Measurements from ENCODE around the gene EZR. TPM values are rescaled to one million over a fixed set of nuclear protein-coding genes. Genes with fewer than 3 reads are reported as not detected.

EZR gene
- total and polyA plus RNA-seq, 2 of the 13 experiments (the other 11 are each of a cell fraction or from before 2014, with no cell fraction given), result 34.7 to 60.3 TPM

DNA sequence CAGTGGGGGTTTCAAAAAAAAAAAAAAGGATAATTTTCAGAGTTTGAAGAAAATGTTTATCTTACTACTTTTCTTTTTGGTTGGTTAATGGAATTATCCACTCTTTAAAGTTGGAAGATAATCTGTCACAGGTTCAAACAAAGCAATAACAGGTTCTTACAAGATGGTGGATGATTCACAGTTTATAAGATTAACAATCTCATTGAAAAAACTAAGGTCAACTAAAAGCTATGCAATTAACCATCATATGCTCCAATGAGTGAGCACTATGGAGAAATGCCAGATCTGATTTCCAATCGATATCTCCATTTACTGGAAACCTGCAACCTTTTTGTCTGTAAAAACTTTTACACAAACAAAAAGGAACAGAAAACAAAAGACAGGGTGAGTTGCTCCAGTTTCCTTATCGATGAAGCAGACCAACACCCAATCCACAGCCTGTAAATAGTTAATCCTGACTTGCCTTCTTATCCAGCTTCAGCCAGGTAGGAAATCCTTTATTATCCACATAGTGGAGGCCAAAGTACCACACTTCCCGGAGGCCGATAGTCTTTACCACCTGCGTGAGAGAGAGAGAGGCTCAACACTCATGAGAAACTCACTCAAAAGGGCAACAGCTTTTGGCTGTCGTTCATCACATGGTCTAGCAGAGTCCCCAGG, 32.4 kb downstream of the EZR start (continued):
- TF ChIP-seq, protein P1, sequence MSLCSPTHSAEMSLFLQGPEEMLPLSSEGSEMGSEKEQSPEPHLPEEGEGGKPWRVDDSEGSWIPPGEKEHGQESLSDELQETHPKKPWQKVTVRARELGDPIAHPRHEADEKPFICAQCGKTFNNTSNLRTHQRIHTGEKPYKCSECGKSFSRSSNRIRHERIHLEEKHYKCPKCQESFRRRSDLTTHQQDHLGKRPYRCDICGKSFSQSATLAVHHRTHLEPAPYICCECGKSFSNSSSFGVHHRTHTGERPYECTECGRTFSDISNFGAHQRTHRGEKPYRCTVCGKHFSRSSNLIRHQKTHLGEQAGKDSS (CRISPR knock-in tag; IDR thresholded peaks at IDR 0.05; ENCODE audit: borderline replicate concordance, low read depth), result no peak
- TF ChIP-seq HNF4A (CRISPR knock-in tag; IDR thresholded peaks at IDR 0.05) (no peak), EZH2 (conservative IDR thresholded peaks at IDR 0.05; ENCODE audit: low read depth, low read length) (no peak), BRD4 (CRISPR knock-in tag; IDR thresholded peaks at IDR 0.05) (no peak), ZBTB38 (CRISPR knock-in tag; IDR thresholded peaks at IDR 0.05) (no peak)
- TF ChIP-seq, protein P2, sequence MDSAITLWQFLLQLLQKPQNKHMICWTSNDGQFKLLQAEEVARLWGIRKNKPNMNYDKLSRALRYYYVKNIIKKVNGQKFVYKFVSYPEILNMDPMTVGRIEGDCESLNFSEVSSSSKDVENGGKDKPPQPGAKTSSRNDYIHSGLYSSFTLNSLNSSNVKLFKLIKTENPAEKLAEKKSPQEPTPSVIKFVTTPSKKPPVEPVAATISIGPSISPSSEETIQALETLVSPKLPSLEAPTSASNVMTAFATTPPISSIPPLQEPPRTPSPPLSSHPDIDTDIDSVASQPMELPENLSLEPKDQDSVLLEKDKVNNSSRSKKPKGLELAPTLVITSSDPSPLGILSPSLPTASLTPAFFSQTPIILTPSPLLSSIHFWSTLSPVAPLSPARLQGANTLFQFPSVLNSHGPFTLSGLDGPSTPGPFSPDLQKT (CRISPR knock-in tag; IDR thresholded peaks at IDR 0.05; ENCODE audit: borderline replicate concordance), result no peak

DNA sequence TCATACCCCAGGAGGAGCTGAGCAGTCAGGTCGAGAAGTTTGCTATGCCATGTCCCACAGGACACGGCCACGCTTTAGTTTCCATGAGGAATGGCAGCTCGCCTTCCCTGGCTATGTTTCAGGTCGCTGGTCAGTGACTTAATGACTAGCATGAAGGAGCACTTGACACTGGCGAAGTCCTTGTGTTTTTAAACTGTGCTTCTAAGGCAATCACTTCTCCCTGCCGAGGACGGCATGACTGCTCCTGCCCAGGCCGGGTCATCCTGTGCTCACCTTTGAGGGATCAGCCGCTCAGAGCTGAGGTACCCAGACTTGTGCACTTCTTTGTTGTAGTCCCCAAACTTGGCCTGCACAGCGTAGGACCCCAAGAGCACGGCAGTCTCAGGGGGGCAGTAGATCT, 34.1 kb downstream of the EZR start:
- Histone ChIP-seq H3K27ac (ENCODE audit: extremely low read length, insufficient read depth, low read length) (no peak overlapping the region), H3K27me3 (ENCODE audit: control insufficient read depth in 1 of 2, insufficient read depth in 2 of 2, low read length in 2 of 2) (no peaks in the 10 kb centered on the region), H2AFZ (ENCODE audit: low read length) (no peak overlapping the region), H3K79me2 (ENCODE audit: insufficient read depth, low read length) (no peaks in the 10 kb centered on the region), H3K9me3 (ENCODE audit: low read length) (no peaks in the 10 kb centered on the region), H3K9ac (ENCODE audit: insufficient read depth, low read depth, low read length) (no peak overlapping the region), H3K4me2 (ENCODE audit: low read depth, low read length) (no peak overlapping the region), H3K4me3 (replicated peaks in 1 of 3; ENCODE audit: insufficient read depth in 1 of 3, low read depth in 2 of 3, low read length in 3 of 3) (no peak overlapping the region), H3K36me3 (replicated peaks in 1 of 2; ENCODE audit: control insufficient read depth in 1 of 2, insufficient read depth in 2 of 2, low read length in 2 of 2) (peaks cover 45 to 80% of the 10 kb centered on the region in 2 experiments), H4K20me1 (ENCODE audit: insufficient read depth, low read length) (no peaks in the 10 kb centered on the region), H3K4me1 (ENCODE audit: insufficient read depth, low read length) (peaks cover 9% of the 10 kb centered on the region)
- FAIRE-seq, result no peak
- intact Hi-C loops (cut with micrococcal nuclease; ENCODE audit: unreplicated experiment), result no loop called here
- POLR2A ChIA-PET, result no interaction called here
- peak; percentile 29 for TF ChIP-seq RBM22 (optimal IDR thresholded peaks at IDR 0.05; ENCODE audit: low read length)
- TF ChIP-seq HDAC1 (CRISPR knock-in tag; IDR thresholded peaks at IDR 0.05), result no peak
- ATAC-seq, result no peak
- CTCF ChIA-PET (ENCODE audit: low intra/inter-chr PET ratio, low total read pairs), result no interaction called here
- BruUV-seq (replicated peaks), result no TSS peak
- WGBS (ENCODE audit: low lambda C conversion rate), result 94% methylated on average over 12 of the region's 12 CpGs
- in situ Hi-C loops (cut with HindIII; ENCODE audit: extremely low pct_ligation_motif_present, low pct_unique_long_range_greater_than_20kb), result no loop called here
- no peak for DNase-seq (ENCODE audit: low spot score)
